ENCODE measurements around the gene EIF2B2. TPM values are rescaled to one million over a fixed set of nuclear protein-coding genes. Genes with fewer than 3 reads are reported as not detected.

EIF2B2 gene
- total and polyA plus RNA-seq, 9 of the 15 experiments (the other 6 are each of a cell fraction or from before 2014, with no cell fraction given): 10.6 to 94.1 (median 38.9) TPM

- no TSS peak for BruUV-seq (replicated peaks)
- DNase-seq (ENCODE audit: extremely low read depth in 1 of 4, low spot score in 3 of 4) (no peak), ATAC-seq (no peak), FAIRE-seq (no peak)
- ChIA-PET CTCF (ENCODE audit: low intra/inter-chr PET ratio) (no interaction called here), POLR2A (no interaction called here)
- TF ChIP-seq GTF3C2 (IDR thresholded peaks at IDR 0.05; ENCODE audit: borderline replicate concordance, extremely low read depth, insufficient read length) (no peak), RFX7 (CRISPR knock-in tag; IDR thresholded peaks at IDR 0.05) (no peak), MCM5 (IDR thresholded peaks at IDR 0.05; ENCODE audit: low read depth) (no peak), NFE2 (IDR thresholded peaks at IDR 0.05; ENCODE audit: low read depth) (no peak), ZKSCAN8 (CRISPR knock-in tag; IDR thresholded peaks at IDR 0.05) (no peak), EP400 (IDR thresholded peaks at IDR 0.05) (no peak), TBL1XR1 (IDR thresholded peaks at IDR 0.05; ENCODE audit: low read length in 2 of 2) (no peak)
- TF ChIP-seq, protein P1, sequence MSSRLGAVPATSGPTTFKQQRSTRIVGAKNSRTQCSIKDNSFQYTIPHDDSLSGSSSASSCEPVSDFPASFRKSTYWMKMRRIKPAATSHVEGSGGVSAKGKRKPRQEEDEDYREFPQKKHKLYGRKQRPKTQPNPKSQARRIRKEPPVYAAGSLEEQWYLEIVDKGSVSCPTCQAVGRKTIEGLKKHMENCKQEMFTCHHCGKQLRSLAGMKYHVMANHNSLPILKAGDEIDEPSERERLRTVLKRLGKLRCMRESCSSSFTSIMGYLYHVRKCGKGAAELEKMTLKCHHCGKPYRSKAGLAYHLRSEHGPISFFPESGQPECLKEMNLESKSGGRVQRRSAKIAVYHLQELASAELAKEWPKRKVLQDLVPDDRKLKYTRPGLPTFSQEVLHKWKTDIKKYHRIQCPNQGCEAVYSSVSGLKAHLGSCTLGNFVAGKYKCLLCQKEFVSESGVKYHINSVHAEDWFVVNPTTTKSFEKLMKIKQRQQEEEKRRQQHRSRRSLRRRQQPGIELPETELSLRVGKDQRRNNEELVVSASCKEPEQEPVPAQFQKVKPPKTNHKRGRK (tag; IDR thresholded peaks at IDR 0.05): no peak
- TF ChIP-seq, protein P2, sequence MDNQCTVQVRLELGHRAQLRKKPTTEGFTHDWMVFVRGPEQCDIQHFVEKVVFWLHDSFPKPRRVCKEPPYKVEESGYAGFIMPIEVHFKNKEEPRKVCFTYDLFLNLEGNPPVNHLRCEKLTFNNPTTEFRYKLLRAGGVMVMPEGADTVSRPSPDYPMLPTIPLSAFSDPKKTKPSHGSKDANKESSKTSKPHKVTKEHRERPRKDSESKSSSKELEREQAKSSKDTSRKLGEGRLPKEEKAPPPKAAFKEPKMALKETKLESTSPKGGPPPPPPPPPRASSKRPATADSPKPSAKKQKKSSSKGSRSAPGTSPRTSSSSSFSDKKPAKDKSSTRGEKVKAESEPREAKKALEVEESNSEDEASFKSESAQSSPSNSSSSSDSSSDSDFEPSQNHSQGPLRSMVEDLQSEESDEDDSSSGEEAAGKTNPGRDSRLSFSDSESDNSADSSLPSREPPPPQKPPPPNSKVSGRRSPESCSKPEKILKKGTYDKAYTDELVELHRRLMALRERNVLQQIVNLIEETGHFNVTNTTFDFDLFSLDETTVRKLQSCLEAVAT (IDR thresholded peaks at IDR 0.05): no peak
- in situ Hi-C loops (cut with MboI): no loop called here
- no peak overlapping the region for H3K9ac ChIP-seq (ENCODE audit: insufficient read depth in 1 of 2, low read depth in 2 of 2, low read length in 2 of 2)
- H3K27me3 ChIP-seq (ENCODE audit: control insufficient read depth in 2 of 2, insufficient read depth in 2 of 2, low read length in 2 of 2): no peaks in the 10 kb centered on the region
- H4K20me1 ChIP-seq (replicated peaks; ENCODE audit: control insufficient read depth, insufficient read depth, low read length): no peaks in the 10 kb centered on the region
- no peak overlapping the region for H3K27ac ChIP-seq (ENCODE audit: extremely low read depth, low read depth, low read length)
- no peak overlapping the region for H3K4me2 ChIP-seq (ENCODE audit: insufficient read depth, low read length)
- peaks cover 23% of the 10 kb centered on the region; the same call in 2 of the 3 replicates for H3K36me3 ChIP-seq (ENCODE audit: control insufficient read depth, insufficient read depth, low read length)
- peaks cover 33% of the 10 kb centered on the region for H3K79me2 ChIP-seq (ENCODE audit: control insufficient read depth, insufficient read depth, low read length)
- H3K9me1 ChIP-seq (ENCODE audit: control insufficient read depth, insufficient read depth, low read length): no peaks in the 10 kb centered on the region
- intact Hi-C loops (cut with micrococcal nuclease): no loop called here
- H3K4me1 ChIP-seq (replicated peaks in 1 of 2; ENCODE audit: control insufficient read depth in 2 of 2, insufficient read depth in 2 of 2, low read length in 2 of 2): peaks cover 0 to 6% of the 10 kb centered on the region in 2 experiments; a peak in 3 of 5 replicates
- no peak overlapping the region for H3K4me3 ChIP-seq
- WGBS (ENCODE audit: insufficient coverage, low coverage, missing lambda C conversion rate): 100% methylated on average over 2 of the region's 2 CpGs
- no peak overlapping the region for H2AFZ ChIP-seq (ENCODE audit: low read depth, low read length)
- H3K9me3 ChIP-seq (replicated peaks; ENCODE audit: control insufficient read depth, insufficient read depth, low read depth, low read length): no peaks in the 10 kb centered on the region; the same call in 1 of the 2 replicates
Measured at GRCh38 chr14:75059642-75060041, 56.9 kb downstream of the EIF2B2 start.
